Mammary epithelial cell (primary cell): ENCODE measurements around the gene MRPS10.

Experiments
- CTCF ChIP-seq, 2 donors: IDR thresholded peaks in 1 of 2; conservative IDR thresholded peaks in 1 of 2; 2 replicates each; pipeline ENCODE4 v1.5.1; 2011 to 2012; ENCODE audit warnings: inconsistent platforms in 2 of 2, low read length in 2 of 2, mild to moderate bottlenecking in 2 of 2, control low read depth in 1 of 2, low read depth in 1 of 2; ENCODE audit not compliant: insufficient read depth in 1 of 2; ENCODE audit errors: extremely low read depth in 1 of 2
- EZH2 ChIP-seq: IDR thresholded peaks from 2 replicates; pipeline ENCODE4 v1.6.1; 2012; ENCODE audit warnings: low read length, inconsistent platforms, borderline replicate concordance

- TF ChIP-seq CTCF (conservative IDR thresholded peaks at IDR 0.05 in 1 of 2, IDR thresholded peaks at IDR 0.05 in 1 of 2; ENCODE audit: extremely low read depth in 1 of 2, insufficient read depth in 1 of 2, low read depth in 1 of 2, low read length in 2 of 2) (no peak), EZH2 (no peak)
Measured at GRCh38 chr6:42171813-42172581, 45.7 kb downstream of the MRPS10 start.
